Bronchial epithelial cell (primary cell): ENCODE data around the gene ANXA8. TPM values are rescaled to one million over a fixed set of nuclear protein-coding genes. Genes with fewer than 3 reads are reported as not detected.

ENCODE experiments used
- DNase-seq: peaks from one replicate; pipeline ENCODE4 v3.0.0-alpha.2; 2010; ENCODE audit warnings: low read depth
- FAIRE-seq: peaks from 2 replicates; lab custom pipeline; 2011; peaks lifted over from hg19 to GRCh38; lab: Jason Lieb, UNC
- H3K27me3 ChIP-seq: 2 replicates; pipeline ENCODE4 v1.5.1; 2011; ENCODE audit warnings: low read length; ENCODE audit not compliant: control insufficient read depth, insufficient read depth
- H3K36me3 ChIP-seq: 2 replicates; pipeline ENCODE4 v1.5.1; 2011; ENCODE audit warnings: low read length; ENCODE audit not compliant: control insufficient read depth, insufficient read depth
- H3K4me3 ChIP-seq: 2 replicates; pipeline ENCODE4 v1.5.1; 2011; ENCODE audit warnings: mild to moderate bottlenecking, low read depth, low read length, control low read depth
- total RNA-seq: library from RNA; depleted of rRNA; stranded (reverse); fragments of >200 nt; gene quantifications from 2 replicates; pipeline ENCODE4 v1.2.1, GENCODE V29; 2014
- TF ChIP-seq, protein P1 (sequence below): IDR thresholded peaks from 2 replicates; pipeline ENCODE4 v1.5.1; 2011; ENCODE audit warnings: mild to moderate bottlenecking, moderate library complexity, low read length, control low read depth, inconsistent platforms; ENCODE audit not compliant: insufficient read depth, severe bottlenecking

ANXA8 gene
- total RNA-seq, 1 donor from 2014 or later = 176 TPM

GRCh38 chr10:47440207-47440606, 43.7 kb downstream of the ANXA8 start:
- Histone ChIP-seq H3K36me3 (no peaks in the 10 kb centered on the region), H3K27me3 (no peaks in the 10 kb centered on the region), H3K4me3 (no peak overlapping the region)
- DNase-seq (peak; percentile 15), FAIRE-seq (no peak)
- TF ChIP-seq, protein P1, sequence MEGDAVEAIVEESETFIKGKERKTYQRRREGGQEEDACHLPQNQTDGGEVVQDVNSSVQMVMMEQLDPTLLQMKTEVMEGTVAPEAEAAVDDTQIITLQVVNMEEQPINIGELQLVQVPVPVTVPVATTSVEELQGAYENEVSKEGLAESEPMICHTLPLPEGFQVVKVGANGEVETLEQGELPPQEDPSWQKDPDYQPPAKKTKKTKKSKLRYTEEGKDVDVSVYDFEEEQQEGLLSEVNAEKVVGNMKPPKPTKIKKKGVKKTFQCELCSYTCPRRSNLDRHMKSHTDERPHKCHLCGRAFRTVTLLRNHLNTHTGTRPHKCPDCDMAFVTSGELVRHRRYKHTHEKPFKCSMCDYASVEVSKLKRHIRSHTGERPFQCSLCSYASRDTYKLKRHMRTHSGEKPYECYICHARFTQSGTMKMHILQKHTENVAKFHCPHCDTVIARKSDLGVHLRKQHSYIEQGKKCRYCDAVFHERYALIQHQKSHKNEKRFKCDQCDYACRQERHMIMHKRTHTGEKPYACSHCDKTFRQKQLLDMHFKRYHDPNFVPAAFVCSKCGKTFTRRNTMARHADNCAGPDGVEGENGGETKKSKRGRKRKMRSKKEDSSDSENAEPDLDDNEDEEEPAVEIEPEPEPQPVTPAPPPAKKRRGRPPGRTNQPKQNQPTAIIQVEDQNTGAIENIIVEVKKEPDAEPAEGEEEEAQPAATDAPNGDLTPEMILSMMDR = no peak

- TF ChIP-seq, protein P1 = peak; percentile 90
- H3K4me3 ChIP-seq = no peak overlapping the region
- no peaks in the 10 kb centered on the region for H3K36me3 ChIP-seq
- no peaks in the 10 kb centered on the region for H3K27me3 ChIP-seq
- DNase-seq = peak; percentile 77
- FAIRE-seq = no peak
Measured at GRCh38 chr10:47438857-47439474, 44.9 kb downstream of the ANXA8 start.

- H3K27me3 ChIP-seq = peaks cover 3% of the 10 kb centered on the region
- FAIRE-seq = no peak
- TF ChIP-seq, protein P1 = no peak
Measured at GRCh38 chr10:47435081-47435480, 48.8 kb downstream of the ANXA8 start.

GRCh38 chr10:47425813-47426419, 58.0 kb downstream of the ANXA8 start:
- no peak overlapping the region for H3K4me3 ChIP-seq
- DNase-seq (no peak), FAIRE-seq (no peak)
- H3K27me3 ChIP-seq = no peaks in the 10 kb centered on the region
- no peaks in the 10 kb centered on the region for H3K36me3 ChIP-seq
- TF ChIP-seq, protein P1 = no peak

More at GRCh38 chr10:47435081-47435480, 48.8 kb downstream of the ANXA8 start:
- Histone ChIP-seq H3K36me3 (no peaks in the 10 kb centered on the region), H3K4me3 (no peak overlapping the region)
- DNase-seq = no peak

DNA sequence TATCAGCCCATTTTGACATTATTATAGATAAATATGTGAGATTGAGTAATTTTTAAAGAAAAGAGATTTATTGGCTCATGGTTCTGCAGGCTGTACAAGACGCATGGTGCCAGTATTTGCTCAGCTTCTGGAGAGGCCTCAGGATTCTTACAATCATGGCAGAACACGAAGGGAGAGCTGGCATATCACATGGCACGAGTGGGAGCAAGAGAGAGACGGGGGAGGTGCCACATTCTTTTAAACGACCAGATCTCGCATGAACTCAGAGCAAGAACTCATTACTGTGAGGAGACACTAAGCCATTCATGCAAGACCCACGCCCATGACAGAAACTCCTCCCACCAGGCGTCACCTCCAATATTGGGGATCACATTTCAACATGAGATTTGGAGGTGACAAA, 59.7 kb downstream of the ANXA8 start:
- no peak for FAIRE-seq
- H3K4me3 ChIP-seq = no peak overlapping the region

More for the DNA sequence above, 59.7 kb downstream of the ANXA8 start:
- Histone ChIP-seq H3K36me3 (no peaks in the 10 kb centered on the region), H3K27me3 (no peaks in the 10 kb centered on the region)
- no peak for DNase-seq
- TF ChIP-seq, protein P1 = no peak
